ENCODE data around the gene SCUBE1. TPM values are rescaled to one million over a fixed set of nuclear protein-coding genes. Genes with fewer than 3 reads are reported as not detected.
A peak's percentile ranks its signal among the peaks of the same experiment; 100 is the strongest.
"Not testable (repeated sequence)": the region's sequence is repeated elsewhere in the genome, so short reads cannot be mapped to it uniquely, and the experiment has no call there.

SCUBE1 gene
- total and polyA plus RNA-seq, 4 donors = 1.6 to 7.9 (median 5.0) TPM

GRCh38 chr22:43363315-43364168 lies 20.4 kb upstream of the SCUBE1 start:
- no peak for DNase-seq
- peaks cover 0 to 3% (median 0%) of the 10 kb centered on the region in 3 donors for H3K27me3 ChIP-seq (ENCODE audit: control insufficient read depth in 3 of 3, insufficient read depth in 3 of 3, low read length in 2 of 3)
- peaks cover 0 to 3% (median 0%) of the 10 kb centered on the region in 4 donors for H3K9me3 ChIP-seq (ENCODE audit: control insufficient read depth in 4 of 4, insufficient read depth in 3 of 4, low read length in 3 of 4)
- H3K36me3 ChIP-seq (ENCODE audit: control insufficient read depth in 4 of 4, insufficient read depth in 4 of 4, low read length in 4 of 4) = no peaks in the 10 kb centered on the region
- 88 to 95% methylated on average over 27 of the region's 27 CpGs for WGBS, 2 donors
- no peak for ATAC-seq (ENCODE audit: insufficient read depth, low FRiP score)
- no peak overlapping the region for H3K4me3 ChIP-seq
- TF ChIP-seq CTCF (IDR thresholded peaks at IDR 0.05; ENCODE audit: control extremely low read depth, extremely low read depth) = no peak
- H3K4me1 ChIP-seq (ENCODE audit: control insufficient read depth in 5 of 5, insufficient read depth in 5 of 5, low read length in 5 of 5) = no peaks in the 10 kb centered on the region
- H3K27ac ChIP-seq (ENCODE audit: low read depth in 1 of 2, low read length in 1 of 2) = no peak overlapping the region
- H3K9ac ChIP-seq (ENCODE audit: insufficient read depth in 1 of 2, low read length in 2 of 2) = no peak overlapping the region

DNA sequence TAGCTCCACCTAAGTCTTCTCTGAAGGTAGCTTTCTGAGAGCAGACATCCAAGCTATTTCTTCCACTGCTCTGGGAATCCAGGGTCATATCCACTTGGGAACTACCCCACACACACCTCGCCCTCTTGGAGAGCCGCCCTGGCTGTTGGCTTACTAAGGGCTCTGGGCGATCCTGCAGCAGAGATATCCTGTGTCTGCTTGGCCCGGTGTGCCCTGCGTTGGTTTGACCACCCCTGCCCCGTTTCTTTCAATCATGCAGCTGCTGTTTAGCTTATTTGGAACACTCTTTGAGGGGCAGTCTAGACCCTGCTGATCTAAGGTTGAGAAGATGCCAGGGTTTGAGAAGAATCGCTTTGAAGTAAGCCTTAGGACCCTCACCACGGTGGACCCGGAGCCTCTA lies 17.4 kb upstream of the SCUBE1 start:
- WGBS, 2 donors = 87 to 92% methylated on average over 9 of the region's 9 CpGs
- TF ChIP-seq CTCF (IDR thresholded peaks at IDR 0.05; ENCODE audit: control extremely low read depth, extremely low read depth) = no peak
- no peak for ATAC-seq (ENCODE audit: insufficient read depth, low FRiP score)
- no peaks in the 10 kb centered on the region for H3K36me3 ChIP-seq (ENCODE audit: control insufficient read depth in 4 of 4, insufficient read depth in 4 of 4, low read length in 4 of 4)
- H3K27ac ChIP-seq (ENCODE audit: low read depth in 1 of 2, low read length in 1 of 2) = no peak overlapping the region
- H3K9me3 ChIP-seq (ENCODE audit: control insufficient read depth in 4 of 4, insufficient read depth in 3 of 4, low read length in 3 of 4) = no peaks in the 10 kb centered on the region
- H3K27me3 ChIP-seq (ENCODE audit: control insufficient read depth in 3 of 3, insufficient read depth in 3 of 3, low read length in 2 of 3) = no peaks in the 10 kb centered on the region
- no peak overlapping the region for H3K4me3 ChIP-seq
- peaks cover 0 to 4% (median 0%) of the 10 kb centered on the region in 5 donors for H3K4me1 ChIP-seq (ENCODE audit: control insufficient read depth in 5 of 5, insufficient read depth in 5 of 5, low read length in 5 of 5)
- no peak overlapping the region for H3K9ac ChIP-seq (ENCODE audit: insufficient read depth in 1 of 2, low read length in 2 of 2)
- DNase-seq = no peak

GRCh38 chr22:43356881-43357280 lies 13.7 kb upstream of the SCUBE1 start:
- H3K36me3 ChIP-seq (ENCODE audit: control insufficient read depth in 4 of 4, insufficient read depth in 4 of 4, low read length in 4 of 4) = no peaks in the 10 kb centered on the region
- no peak for ATAC-seq (ENCODE audit: insufficient read depth, low FRiP score)
- no peak for TF ChIP-seq CTCF (IDR thresholded peaks at IDR 0.05; ENCODE audit: control extremely low read depth, extremely low read depth)
- no peak overlapping the region for H3K9ac ChIP-seq (ENCODE audit: insufficient read depth in 1 of 2, low read length in 2 of 2)
- no peaks in the 10 kb centered on the region for H3K9me3 ChIP-seq (ENCODE audit: control insufficient read depth in 4 of 4, insufficient read depth in 3 of 4, low read length in 3 of 4)
- H3K4me3 ChIP-seq = no peak overlapping the region
- no peaks in the 10 kb centered on the region for H3K27me3 ChIP-seq (ENCODE audit: control insufficient read depth in 3 of 3, insufficient read depth in 3 of 3, low read length in 2 of 3)
- H3K4me1 ChIP-seq (ENCODE audit: control insufficient read depth in 5 of 5, insufficient read depth in 5 of 5, low read length in 5 of 5) = peaks cover 0 to 4% (median 0%) of the 10 kb centered on the region in 5 donors
- peak in 2 of 3 donors; percentile 34 to 41 for DNase-seq
- 87 to 88% methylated on average over 11 of the region's 11 CpGs for WGBS, 2 donors
- no peak overlapping the region for H3K27ac ChIP-seq (ENCODE audit: low read depth in 1 of 2, low read length in 1 of 2)

- not testable (repeated sequence) for H3K9ac ChIP-seq (ENCODE audit: insufficient read depth in 1 of 2, low read length in 2 of 2); H3K4me3 ChIP-seq; H3K27ac ChIP-seq (ENCODE audit: low read depth in 1 of 2, low read length in 1 of 2); H3K4me1 ChIP-seq (ENCODE audit: control insufficient read depth in 5 of 5, insufficient read depth in 5 of 5, low read length in 5 of 5); ATAC-seq (ENCODE audit: insufficient read depth, low FRiP score); H3K27me3 ChIP-seq (ENCODE audit: control insufficient read depth in 3 of 3, insufficient read depth in 3 of 3, low read length in 2 of 3); H3K9me3 ChIP-seq (ENCODE audit: control insufficient read depth in 4 of 4, insufficient read depth in 3 of 4, low read length in 3 of 4); DNase-seq; H3K36me3 ChIP-seq (ENCODE audit: control insufficient read depth in 4 of 4, insufficient read depth in 4 of 4, low read length in 4 of 4)
- WGBS, 2 donors = 94 to 98% methylated on average over 10 of the region's 10 CpGs
Observed at GRCh38 chr22:43355688-43356087, 12.5 kb upstream of the SCUBE1 start.
